Endothelial cell of umbilical vein (primary cell): ENCODE measurements around the gene PPP1R9A. TPM values are rescaled to one million over a fixed set of nuclear protein-coding genes. Genes with fewer than 3 reads are reported as not detected.

ENCODE experiments used
- BruUV-seq: library from RNA; stranded (reverse); fragments of 400-500 nt; replicated peaks from 2 replicates; lab custom pipeline; 2021; lab: Mats Ljungman, UMichigan
- CTCF ChIA-PET: fragments of 300-600, 350-600 bp; sonication (Branson Sonifier 250); formaldehyde crosslinking; loops from one replicate; lab custom pipeline; 2021; ENCODE audit warnings: antibody characterized with exemption, inconsistent platforms; lab: Charles Lee
- POLR2A ChIA-PET: fragments of 300-600, 350-600 bp; sonication (Branson Sonifier 250); formaldehyde crosslinking; loops from one replicate; lab custom pipeline; 2021; ENCODE audit warnings: antibody characterized with exemption, inconsistent platforms; lab: Charles Lee
- DNase-seq: peaks from one replicate; pipeline ENCODE4 v3.0.0-alpha.2; 2011; ENCODE audit warnings: low read depth, low spot score
- FAIRE-seq: peaks from 2 replicates; lab custom pipeline; 2011; peaks lifted over from hg19 to GRCh38; lab: Jason Lieb, UNC
- H2AFZ ChIP-seq: 2 replicates; pipeline ENCODE4 v1.6.0; 2012; ENCODE audit warnings: low read depth, low read length, control low read depth, inconsistent platforms
- H3K27ac ChIP-seq: 2 replicates; pipeline ENCODE4 v1.5.1; 2011; ENCODE audit warnings: low read depth, mild to moderate bottlenecking, control low read depth, low read length, moderate library complexity; ENCODE audit not compliant: insufficient read depth
- H3K27me3 ChIP-seq, 2 experiments: 2 replicates each; pipeline versions ENCODE4 v1.6.0 to v1.6.1; 2011; ENCODE audit warnings: low read length in 2 of 2, mixed read lengths in 1 of 2; ENCODE audit not compliant: control insufficient read depth in 2 of 2, insufficient read depth in 2 of 2
- H3K36me3 ChIP-seq, 2 experiments: 2 replicates in 1 of 2; 3 replicates in 1 of 2; pipeline ENCODE4 v1.5.1; 2011; ENCODE audit warnings: low read length in 2 of 2, mild to moderate bottlenecking in 1 of 2, moderate library complexity in 1 of 2; ENCODE audit not compliant: control insufficient read depth in 2 of 2, insufficient read depth in 2 of 2; ENCODE audit errors: extremely low read depth in 1 of 2
- H3K4me1 ChIP-seq: 3 replicates; pipeline ENCODE4 v1.5.1; 2011; ENCODE audit warnings: mild to moderate bottlenecking, low read length; ENCODE audit not compliant: control insufficient read depth, insufficient read depth; ENCODE audit errors: extremely low read depth
- H3K4me2 ChIP-seq: 2 replicates; pipeline ENCODE4 v1.6.1; 2011; ENCODE audit warnings: low read length, control low read depth, mixed read lengths; ENCODE audit not compliant: insufficient read depth
- H3K4me3 ChIP-seq, 3 experiments: fragments of 200-600 bp in 1 of 3; sonication (generic), shearing (Covaris generic) in 1 of 3; replicated peaks in 1 of 3; 2 replicates each; pipeline ENCODE4 v1.5.1; 2011 to 2016; ENCODE audit warnings: control low read depth in 3 of 3, low read length in 3 of 3, mild to moderate bottlenecking in 2 of 3, inconsistent platforms in 1 of 3, low read depth in 1 of 3, moderate library complexity in 1 of 3; ENCODE audit not compliant: insufficient read depth in 1 of 3
- H3K79me2 ChIP-seq: 2 replicates; pipeline ENCODE4 v1.6.0; 2012; ENCODE audit warnings: low read length, inconsistent platforms; ENCODE audit not compliant: control insufficient read depth, insufficient read depth
- H3K9ac ChIP-seq: replicated peaks from 2 replicates; pipeline ENCODE3; 2011; ENCODE audit warnings: low read length, control low read depth; ENCODE audit not compliant: insufficient read depth; ENCODE audit errors: extremely low read depth
- H3K9me1 ChIP-seq: replicated peaks from 3 replicates; pipeline ENCODE4 v1.6.0; 2011; ENCODE audit warnings: mild to moderate bottlenecking, low read length; ENCODE audit not compliant: control insufficient read depth, insufficient read depth; ENCODE audit errors: extremely low read depth
- H3K9me3 ChIP-seq: replicated peaks from 2 replicates; pipeline ENCODE4 v1.5.1; 2012; ENCODE audit warnings: low read length, inconsistent platforms; ENCODE audit not compliant: control insufficient read depth, insufficient read depth
- H4K20me1 ChIP-seq: replicated peaks from 2 replicates; pipeline ENCODE3; 2011; ENCODE audit warnings: mild to moderate bottlenecking, low read length; ENCODE audit not compliant: control insufficient read depth, insufficient read depth; ENCODE audit errors: extremely low read depth
- CTCF ChIP-seq, 2 donors: IDR thresholded peaks; 1 replicate in 1 of 2; 2 replicates in 1 of 2; pipeline ENCODE4 v1.5.1; 2011; ENCODE audit warnings: low read length in 2 of 2, mild to moderate bottlenecking in 2 of 2, moderate library complexity in 2 of 2, control low read depth in 1 of 2, inconsistent platforms in 1 of 2, low read depth in 1 of 2; ENCODE audit not compliant: insufficient read depth in 1 of 2; ENCODE audit errors: extremely low read depth in 1 of 2
- EZH2 ChIP-seq: IDR thresholded peaks from 2 replicates; pipeline ENCODE4 v1.6.1; 2012; ENCODE audit warnings: borderline replicate concordance, low read depth, mild to moderate bottlenecking, moderate library complexity, low read length, inconsistent platforms; ENCODE audit not compliant: severe bottlenecking
- FOS ChIP-seq: IDR thresholded peaks from 2 replicates; pipeline ENCODE4 v1.6.1; 2011; ENCODE audit warnings: mild to moderate bottlenecking, low read length, moderate library complexity, borderline replicate concordance; ENCODE audit not compliant: insufficient read depth
- GATA2 ChIP-seq: IDR thresholded peaks from 2 replicates; pipeline ENCODE4 v1.7.0; 2011; ENCODE audit warnings: low read depth, mild to moderate bottlenecking, moderate library complexity, mixed read lengths, low read length; ENCODE audit not compliant: insufficient read length, insufficient read depth
- JUN ChIP-seq: IDR thresholded peaks from 2 replicates; pipeline ENCODE4 v1.6.1; 2011; ENCODE audit warnings: borderline replicate concordance, low read depth; ENCODE audit not compliant: insufficient read length, insufficient read depth
- MAX ChIP-seq: IDR thresholded peaks from 2 replicates; pipeline ENCODE4 v1.6.1; 2011; ENCODE audit not compliant: insufficient read depth, insufficient read length
- MYC ChIP-seq: IDR thresholded peaks from one replicate; pipeline ENCODE4 v1.6.1; 2011; ENCODE audit warnings: mild to moderate bottlenecking, low read depth, low read length
- POLR2A ChIP-seq: IDR thresholded peaks from 2 replicates; pipeline ENCODE4 v1.6.1; 2012; ENCODE audit warnings: low read depth, mild to moderate bottlenecking, control low read depth, low read length
- POLR2AphosphoS5 ChIP-seq: IDR thresholded peaks from 2 replicates; pipeline ENCODE4 v1.6.1; 2012; ENCODE audit warnings: low read depth, mild to moderate bottlenecking, control low read depth, low read length, moderate library complexity; ENCODE audit not compliant: insufficient read depth
- dilution Hi-C: fragments of 300-500 bp; cut with MboI; formaldehyde crosslinking; loops from one replicate; pipeline ENCODE4 v1.15.0; 2019; ENCODE audit warnings: low sequenced_read_pairs; ENCODE audit not compliant: extremely low pct_ligation_motif_present
- intact Hi-C: fragments of 100-400 bp; cut with micrococcal nuclease; formaldehyde crosslinking; loops from one replicate; pipeline ENCODE4 v1.10.0; 2022
- polyA plus RNA-seq, 4 experiments: library from polyadenylated mRNA; depleted of rRNA in 3 of 4; stranded (reverse) in 3 of 4; unstranded in 1 of 4; fragments of >200 nt; gene quantifications; 2 replicates each; pipeline versions ENCODE4 v1.2.1 to v1.2.3, GENCODE V29; 2011 to 2012; ENCODE audit warnings: missing spikeins in 1 of 4
- total RNA-seq: library from RNA; stranded (reverse); gene quantifications from 2 replicates; pipeline ENCODE4 v1.2.3, GENCODE V29; 2021

PPP1R9A gene
- total and polyA plus RNA-seq, 2 donors (not counting 3 experiments of a cell fraction or from before 2014, with no cell fraction given), result 0.50 to 3.0 TPM

- no peaks in the 10 kb centered on the region for H4K20me1 ChIP-seq
- H3K4me1 ChIP-seq, result no peaks in the 10 kb centered on the region
- no peak overlapping the region for H3K4me2 ChIP-seq
- dilution Hi-C loops, result no loop called here
- no peak overlapping the region for H2AFZ ChIP-seq
- H3K27ac ChIP-seq, result no peak overlapping the region
- POLR2A ChIA-PET, result interaction anchor here (0.5 kb wide), 1 partner anchor 1281 kb away, joined by 4 read pairs; no protein-coding TSS in a partner anchor
- no peaks in the 10 kb centered on the region for H3K9me1 ChIP-seq
- H3K4me3 ChIP-seq, result no peak overlapping the region
- intact Hi-C loops, result no loop called here
- DNase-seq (no peak), FAIRE-seq (no peak)
- H3K27me3 ChIP-seq, result no peaks in the 10 kb centered on the region
- no peaks in the 10 kb centered on the region for H3K36me3 ChIP-seq
- CTCF ChIA-PET, result interaction anchor here (0.9 to 1.7 kb wide), 4 partner anchors 14 to 640 kb away, joined by 3 to 4 read pairs (median 3); no protein-coding TSS in a partner anchor
- H3K9me3 ChIP-seq, result no peaks in the 10 kb centered on the region
- H3K79me2 ChIP-seq, result no peaks in the 10 kb centered on the region
- H3K9ac ChIP-seq, result no peak overlapping the region
- no peak for TF ChIP-seq POLR2A
- TF ChIP-seq CTCF (IDR thresholded peaks at IDR 0.05; ENCODE audit: extremely low read depth in 1 of 2, insufficient read depth in 1 of 2, low read depth in 1 of 2, low read length in 2 of 2), result no peak
- TF ChIP-seq FOS, result no peak
- no peak for TF ChIP-seq POLR2AphosphoS5
- no peak for TF ChIP-seq GATA2
- no peak for TF ChIP-seq MYC
- TF ChIP-seq MAX, result no peak
- no peak for TF ChIP-seq EZH2
- no peak for TF ChIP-seq JUN
- no TSS peak for BruUV-seq
Observed at GRCh38 chr7:95089414-95090315, 182.3 kb downstream of the PPP1R9A start.
